SK-N-SH treated with all-trans-retinoic acid at 6 μM for 48 hours (cell line): ENCODE data around the gene CERK.

Source experiments
- BACH2 ChIP-seq: fragments of 250-450 bp; sonication (Bioruptor Pico); IDR thresholded peaks from 2 replicates; pipeline ENCODE4 v1.9.0; 2021; ENCODE audit warnings: mild to moderate bottlenecking, borderline replicate concordance
- TF ChIP-seq, protein P1 (sequence below): fragments of 250-450 bp; sonication (Bioruptor Pico); IDR thresholded peaks from 2 replicates; pipeline ENCODE4 v1.5.1; 2021; ENCODE audit warnings: mild to moderate bottlenecking, moderate library complexity

DNA sequence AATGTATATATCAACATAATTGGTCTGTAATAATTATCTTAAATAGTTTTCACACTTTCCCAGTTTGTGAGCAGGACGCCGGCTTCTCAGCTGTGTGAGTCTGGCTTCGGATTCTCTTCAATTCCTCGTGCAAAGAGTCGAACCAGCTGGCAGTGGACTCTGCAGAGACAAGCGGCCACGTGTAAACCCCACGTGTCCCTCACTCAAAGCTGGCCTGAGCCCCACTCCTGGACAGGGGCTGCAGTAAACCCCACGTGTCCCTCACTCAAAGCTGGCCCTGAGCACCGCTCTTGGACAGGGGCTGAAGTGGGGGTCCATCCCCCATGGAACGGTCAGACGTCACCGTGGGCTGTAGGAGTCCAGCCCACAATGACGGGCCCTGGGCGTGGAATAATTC is 51.0 kb downstream of the CERK start:
- TF ChIP-seq, protein P1, sequence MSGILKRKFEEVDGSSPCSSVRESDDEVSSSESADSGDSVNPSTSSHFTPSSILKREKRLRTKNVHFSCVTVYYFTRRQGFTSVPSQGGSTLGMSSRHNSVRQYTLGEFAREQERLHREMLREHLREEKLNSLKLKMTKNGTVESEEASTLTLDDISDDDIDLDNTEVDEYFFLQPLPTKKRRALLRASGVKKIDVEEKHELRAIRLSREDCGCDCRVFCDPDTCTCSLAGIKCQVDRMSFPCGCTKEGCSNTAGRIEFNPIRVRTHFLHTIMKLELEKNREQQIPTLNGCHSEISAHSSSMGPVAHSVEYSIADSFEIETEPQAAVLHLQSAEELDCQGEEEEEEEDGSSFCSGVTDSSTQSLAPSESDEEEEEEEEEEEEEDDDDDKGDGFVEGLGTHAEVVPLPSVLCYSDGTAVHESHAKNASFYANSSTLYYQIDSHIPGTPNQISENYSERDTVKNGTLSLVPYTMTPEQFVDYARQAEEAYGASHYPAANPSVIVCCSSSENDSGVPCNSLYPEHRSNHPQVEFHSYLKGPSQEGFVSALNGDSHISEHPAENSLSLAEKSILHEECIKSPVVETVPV = no peak
- no peak for TF ChIP-seq BACH2
